ENCODE measurements around the gene TMEM45A.
"Not testable (repeated sequence)": the region's sequence is repeated elsewhere in the genome, so short reads cannot be mapped to it uniquely, and the experiment has no call there.

Gene TMEM45A

GRCh38 chr3:100486808-100487207 is 5.6 kb upstream of the TMEM45A start:
- DNase-seq, result no peak

DNA sequence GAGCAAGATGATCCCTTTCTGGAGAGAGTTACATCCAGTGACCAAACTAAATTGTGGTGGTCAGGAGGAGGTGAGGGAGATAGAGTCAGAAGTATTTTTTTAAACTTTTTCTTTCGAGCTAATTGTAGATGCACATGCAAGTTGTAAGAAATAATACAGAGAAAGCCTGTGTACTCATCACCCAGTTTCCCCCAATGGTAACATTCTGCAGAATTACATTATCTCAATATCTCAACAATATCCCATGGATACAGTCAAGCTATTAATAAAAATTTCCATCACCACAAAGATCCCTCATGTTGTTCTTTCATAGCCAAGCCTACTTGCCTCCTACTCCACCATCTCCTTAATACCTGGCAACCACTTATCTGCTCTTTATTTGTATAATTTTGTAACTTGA is 3.3 kb upstream of the TMEM45A start:
- no peak for DNase-seq

DNA sequence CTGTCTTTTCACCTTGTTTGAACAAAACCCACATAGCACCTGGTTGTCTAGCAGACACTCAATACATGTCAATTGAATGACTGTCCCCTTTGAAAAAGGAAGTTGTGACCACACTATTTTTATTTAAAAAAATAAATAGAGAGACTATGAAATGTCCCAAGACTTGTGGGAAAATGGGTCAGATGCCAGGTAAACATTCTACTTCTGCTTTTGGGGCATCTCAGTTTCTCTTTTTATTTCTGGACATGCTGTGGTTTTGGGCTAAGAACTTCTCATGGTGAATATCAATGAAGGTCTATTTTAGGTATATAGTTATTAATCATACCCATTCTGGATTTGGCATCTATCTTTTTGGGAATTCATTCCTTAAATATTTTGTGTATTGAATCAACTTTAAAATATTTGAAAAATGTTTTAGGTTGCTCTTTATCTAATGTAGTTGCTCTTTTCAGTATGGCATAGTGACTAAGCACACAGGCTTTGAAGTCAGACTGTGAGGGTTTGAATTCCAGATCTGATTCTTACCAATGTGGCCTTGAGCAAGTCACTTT is 4.4 kb downstream of the TMEM45A start:
- DNase-seq, result no peak

GRCh38 chr3:100499651-100500050 is 7.2 kb downstream of the TMEM45A start:
- no peak for DNase-seq

DNA sequence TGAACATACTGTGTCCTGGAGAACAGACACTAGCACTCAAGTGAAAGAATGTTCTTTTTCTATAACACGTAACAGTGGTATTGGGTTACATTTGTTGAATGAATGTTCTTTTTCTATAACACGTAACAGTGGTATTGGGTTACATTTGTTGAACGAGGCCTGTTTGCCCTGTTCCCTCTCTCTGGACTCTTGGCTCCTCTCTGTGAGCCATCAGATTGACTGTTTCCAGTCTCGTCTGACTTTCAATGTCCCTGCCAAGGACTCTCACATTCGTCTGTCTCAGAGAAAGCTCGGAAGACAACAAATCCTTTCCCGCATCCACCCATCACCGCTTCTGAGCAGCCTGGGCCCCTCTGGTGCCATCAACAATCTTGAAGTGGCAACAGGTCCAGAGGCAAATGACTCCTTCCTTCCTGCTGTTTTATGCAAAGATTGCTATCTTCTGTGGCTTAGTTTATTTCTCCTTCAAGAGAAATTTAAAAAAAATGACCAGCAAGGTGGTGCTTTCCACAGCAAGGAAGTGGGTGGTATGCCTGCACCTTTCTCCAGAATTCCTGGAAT is 8.0 kb downstream of the TMEM45A start:
- DNase-seq, result no peak

DNA sequence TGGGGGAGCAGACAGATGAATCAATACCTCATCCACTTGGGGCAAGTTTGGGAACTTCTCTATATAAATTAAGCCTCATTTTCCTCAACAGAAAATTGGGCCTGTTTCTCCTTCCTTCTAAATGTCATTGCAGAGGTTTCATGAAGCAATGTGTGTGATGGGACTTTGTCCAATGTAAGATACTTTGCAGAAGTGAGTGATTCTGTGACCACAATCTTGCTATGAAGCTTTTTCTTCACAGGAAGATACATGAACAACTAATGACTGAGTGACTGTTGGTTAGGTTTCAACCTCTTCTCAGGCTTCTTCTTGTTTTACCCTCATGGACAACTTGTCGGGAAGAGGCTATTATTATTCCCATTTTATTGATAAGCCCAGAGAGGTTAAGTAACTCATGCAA is 11.0 kb downstream of the TMEM45A start:
- DNase-seq, result no peak

- DNase-seq, result no peak
Measured at GRCh38 chr3:100506355-100506754, 13.9 kb downstream of the TMEM45A start.

DNA sequence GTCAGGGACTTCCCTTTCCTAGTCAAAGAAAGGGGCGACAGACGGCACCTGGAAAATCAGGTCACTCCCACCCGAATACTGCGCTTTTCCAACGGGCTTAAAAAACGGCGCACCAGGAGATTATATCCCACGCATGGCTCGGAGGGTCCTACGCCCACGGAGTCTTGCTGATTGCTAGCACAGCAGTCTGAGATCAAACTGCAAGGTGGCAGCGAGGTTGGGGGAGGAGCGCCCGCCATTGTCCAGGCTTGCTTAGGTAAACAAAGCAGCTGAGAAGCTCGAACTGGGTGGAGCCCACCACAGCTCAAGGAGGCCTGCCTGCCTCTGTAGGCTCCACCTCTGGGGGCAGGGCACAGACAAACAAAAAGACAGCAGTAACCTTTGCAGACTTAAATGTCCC is 17.4 kb downstream of the TMEM45A start:
- not testable (repeated sequence) for DNase-seq

- DNase-seq, result no peak
Measured at GRCh38 chr3:100516232-100516631, 23.8 kb downstream of the TMEM45A start.

DNA sequence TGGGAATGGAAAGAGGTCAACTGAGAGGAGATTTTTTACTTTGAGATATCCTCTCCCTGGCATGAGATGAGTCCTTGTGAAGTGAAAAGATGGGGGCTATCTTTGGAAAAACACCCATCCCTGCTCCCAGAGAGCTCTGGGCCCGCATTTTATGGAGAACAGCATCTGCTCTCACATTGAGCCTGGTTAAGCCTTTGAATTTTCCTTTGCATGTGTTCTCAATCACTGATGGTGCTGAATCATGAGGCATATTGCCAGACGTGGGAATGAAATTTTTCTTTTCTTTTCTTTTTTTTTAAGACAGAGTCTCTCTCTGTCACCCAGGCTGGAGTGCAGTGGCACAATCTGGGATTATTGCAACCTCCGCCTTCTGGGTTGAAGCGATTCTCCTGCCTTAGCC is 24.4 kb downstream of the TMEM45A start:
- no peak for DNase-seq

- DNase-seq, result no peak
Measured at GRCh38 chr3:100517276-100517675, 24.9 kb downstream of the TMEM45A start.

- no peak for DNase-seq
Measured at GRCh38 chr3:100518244-100518643, 25.8 kb downstream of the TMEM45A start.

DNA sequence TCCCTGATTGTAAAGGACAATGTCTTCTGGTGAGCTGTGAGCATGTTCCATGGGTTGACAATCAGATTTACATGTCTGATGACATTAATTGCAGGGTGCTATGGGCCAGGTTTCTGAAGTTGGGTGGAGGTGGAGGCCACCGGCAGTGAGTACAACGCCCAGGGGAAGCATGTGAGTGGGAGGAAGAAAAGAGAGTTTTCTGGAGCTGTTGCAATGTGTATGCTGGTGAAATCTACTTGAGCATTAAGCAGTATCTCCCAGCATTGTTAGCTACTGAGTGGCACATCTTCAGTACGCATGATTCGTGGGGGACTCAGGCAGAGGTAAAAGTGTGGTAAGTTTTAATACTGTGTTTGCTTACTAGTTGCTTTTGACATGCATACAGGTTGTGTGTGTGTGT is 26.6 kb downstream of the TMEM45A start:
- no peak for DNase-seq

- DNase-seq, result no peak
Measured at GRCh38 chr3:100521439-100521845, 29.0 kb downstream of the TMEM45A start.

- no peak for DNase-seq
Measured at GRCh38 chr3:100522125-100522524, 29.7 kb downstream of the TMEM45A start.

DNA sequence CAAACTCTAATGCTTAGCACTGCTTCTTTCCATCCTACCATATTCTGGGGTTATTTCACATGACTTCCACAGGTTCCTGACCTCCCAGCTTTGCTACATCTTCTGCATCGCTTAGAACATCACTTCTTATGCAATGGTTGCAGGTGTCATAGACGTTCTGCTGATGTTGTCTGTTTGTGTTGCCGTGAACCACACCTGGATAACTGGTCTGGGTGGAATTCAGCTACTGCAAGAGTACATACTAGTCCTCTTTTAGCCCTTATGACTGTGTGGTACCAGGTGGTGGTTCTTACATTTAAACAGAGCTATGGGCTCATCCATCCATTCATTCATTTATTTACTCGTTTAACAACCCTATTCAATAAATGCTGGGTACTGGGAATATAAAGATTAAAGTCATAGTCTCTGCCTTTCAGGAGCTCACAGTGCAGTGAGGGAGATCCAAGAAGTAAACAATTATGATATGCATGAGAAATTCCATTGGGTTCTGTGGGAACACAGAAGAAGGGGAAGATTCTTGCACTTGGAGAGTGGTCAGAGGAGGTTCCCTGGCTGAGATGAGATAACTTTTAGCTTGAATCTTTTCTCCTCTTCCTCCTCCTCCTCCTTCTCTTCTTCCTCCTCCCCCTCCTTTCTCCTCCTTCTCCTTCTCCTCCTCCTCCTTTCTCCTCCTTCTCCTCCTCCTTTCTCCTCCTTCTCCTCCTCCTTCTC is 30.8 kb downstream of the TMEM45A start:
- DNase-seq, result no peak

- DNase-seq, result no peak
Measured at GRCh38 chr3:100525753-100526612, 33.6 kb downstream of the TMEM45A start.

- DNase-seq, result no peak
Measured at GRCh38 chr3:100526613-100527346, 34.4 kb downstream of the TMEM45A start.

- DNase-seq, result no peak
Measured at GRCh38 chr3:100527347-100527735, 34.9 kb downstream of the TMEM45A start.

DNA sequence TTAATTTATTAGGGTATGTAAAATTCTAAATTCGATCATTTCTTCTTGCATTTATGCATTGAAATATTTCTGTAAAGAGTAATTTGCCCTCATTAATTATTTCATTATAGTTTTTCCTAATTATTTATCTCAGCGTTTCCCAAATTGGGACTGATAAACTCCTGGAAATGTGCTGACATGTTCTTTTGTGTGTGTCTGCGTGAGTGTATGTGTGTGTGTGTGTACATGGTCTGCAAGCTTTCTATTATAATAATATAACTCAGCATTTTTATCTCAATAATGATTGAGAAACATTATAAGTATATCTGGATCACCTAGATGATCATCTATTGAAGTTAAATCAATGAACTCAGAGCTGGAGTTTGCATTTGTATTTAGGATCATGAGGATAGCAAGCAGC is 38.7 kb downstream of the TMEM45A start:
- DNase-seq, result no peak

DNA sequence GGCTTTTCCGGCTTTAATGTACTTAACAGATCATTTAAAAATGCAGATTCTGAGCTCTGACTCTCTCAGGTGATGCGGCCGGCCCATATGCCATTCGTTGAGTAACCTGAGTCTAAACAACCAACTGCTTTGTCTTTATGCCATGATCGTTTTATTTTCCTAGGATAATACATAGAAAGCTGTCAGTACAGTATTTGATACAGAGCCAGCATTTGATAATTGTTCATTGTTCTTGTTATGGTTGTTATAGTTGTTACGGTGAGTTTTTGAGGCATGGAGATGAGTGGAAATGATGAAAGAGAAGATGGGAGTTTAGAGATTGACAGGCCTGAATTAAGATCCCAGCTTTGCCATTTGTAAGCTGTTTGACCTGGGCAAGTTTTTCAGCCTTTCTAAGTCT is 40.0 kb downstream of the TMEM45A start:
- DNase-seq, result no peak

- no peak for DNase-seq
Measured at GRCh38 chr3:100533176-100533575, 40.8 kb downstream of the TMEM45A start.

GRCh38 chr3:100535610-100535943 is 43.2 kb downstream of the TMEM45A start:
- DNase-seq, result no peak
